T-helper 2 cell treated with Interferon-gamma antibody and Interleukin-4, amounts not matched to agents 100 ng/mL and 5 ng/mL, for 36 hours (primary cell): Measurements from ENCODE around the gene NPIPA7. TPM values are rescaled to one million over a fixed set of nuclear protein-coding genes. Genes with fewer than 3 reads are reported as not detected.
"Not testable (repeated sequence)": the region's sequence is repeated elsewhere in the genome, so short reads cannot be mapped to it uniquely, and the experiment has no call there.

ENCODE experiments used
- intact Hi-C: fragments of 100-400 bp; cut with micrococcal nuclease; formaldehyde crosslinking; loops from one replicate; pipeline ENCODE4 v1.15.1; 2023
- total RNA-seq: library from RNA; stranded (reverse); gene quantifications from 2 replicates; pipeline ENCODE4 v1.2.3, GENCODE V29; 2022

NPIPA7 gene
- total RNA-seq: 5.0 and 5.3 TPM in 2 replicates

DNA sequence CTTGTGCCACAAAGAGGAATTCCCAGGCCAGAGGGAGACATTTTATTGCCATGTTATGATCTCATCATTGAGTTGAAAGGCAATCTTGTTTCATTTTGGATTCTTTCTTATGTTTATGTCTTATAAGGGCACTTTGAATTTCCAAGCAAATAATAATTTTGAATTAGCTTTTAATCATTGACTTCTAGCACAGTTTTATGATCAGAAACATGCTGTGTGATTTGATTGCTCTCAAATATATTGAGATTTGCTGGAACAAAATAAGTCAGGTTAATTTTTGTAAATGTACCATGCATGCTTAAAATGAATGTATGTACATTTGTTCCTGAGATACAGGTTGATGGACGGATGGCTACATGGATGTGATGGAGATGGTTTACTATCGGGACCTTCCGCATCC, at the start of gene NPIPA7:
Gene NPIPA7 (plus strand): TSS at position 301 of the 400 bp plus-strand sequence. CDS start 105 bp downstream, outside the sequence.
- intact Hi-C loops: not testable (repeated sequence)

DNA sequence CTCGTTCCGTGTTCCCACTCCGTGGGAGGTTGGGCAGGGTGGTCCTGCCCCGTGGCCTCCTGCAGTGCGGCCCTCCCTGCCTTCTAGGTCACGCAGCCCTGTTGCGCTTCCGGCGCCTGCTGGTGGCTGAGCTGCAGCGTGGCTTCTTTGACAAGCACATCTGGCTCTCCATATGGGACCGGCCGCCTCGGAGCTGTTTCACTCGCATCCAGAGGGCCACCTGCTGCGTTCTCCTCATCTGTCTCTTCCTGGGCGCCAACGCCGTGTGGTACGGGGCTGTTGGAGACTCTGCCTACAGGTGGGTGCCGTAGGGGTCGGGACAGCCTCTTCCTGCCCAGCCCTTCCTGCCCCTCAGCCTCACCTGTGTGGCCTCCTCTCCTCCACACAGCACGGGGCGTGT, 47.5 kb upstream of the NPIPA7 start:
- intact Hi-C loops: not testable (repeated sequence)

DNA sequence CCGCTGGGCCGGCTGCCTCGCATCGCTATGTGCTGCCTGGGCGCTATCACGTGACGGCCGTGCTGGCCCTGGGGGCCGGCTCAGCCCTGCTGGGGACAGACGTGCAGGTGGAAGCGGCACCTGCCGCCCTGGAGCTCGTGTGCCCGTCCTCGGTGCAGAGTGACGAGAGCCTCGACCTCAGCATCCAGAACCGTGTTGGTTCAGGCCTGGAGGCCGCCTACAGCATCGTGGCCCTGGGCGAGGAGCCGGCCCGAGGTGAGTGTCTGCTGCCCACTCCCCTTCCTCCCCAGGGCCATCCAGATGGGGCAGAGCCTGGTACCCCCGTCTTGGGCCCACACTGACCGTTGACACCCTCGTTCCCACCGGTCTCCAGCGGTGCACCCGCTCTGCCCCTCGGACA, 21.4 kb upstream of the NPIPA7 start:
- intact Hi-C loops: not testable (repeated sequence)

DNA sequence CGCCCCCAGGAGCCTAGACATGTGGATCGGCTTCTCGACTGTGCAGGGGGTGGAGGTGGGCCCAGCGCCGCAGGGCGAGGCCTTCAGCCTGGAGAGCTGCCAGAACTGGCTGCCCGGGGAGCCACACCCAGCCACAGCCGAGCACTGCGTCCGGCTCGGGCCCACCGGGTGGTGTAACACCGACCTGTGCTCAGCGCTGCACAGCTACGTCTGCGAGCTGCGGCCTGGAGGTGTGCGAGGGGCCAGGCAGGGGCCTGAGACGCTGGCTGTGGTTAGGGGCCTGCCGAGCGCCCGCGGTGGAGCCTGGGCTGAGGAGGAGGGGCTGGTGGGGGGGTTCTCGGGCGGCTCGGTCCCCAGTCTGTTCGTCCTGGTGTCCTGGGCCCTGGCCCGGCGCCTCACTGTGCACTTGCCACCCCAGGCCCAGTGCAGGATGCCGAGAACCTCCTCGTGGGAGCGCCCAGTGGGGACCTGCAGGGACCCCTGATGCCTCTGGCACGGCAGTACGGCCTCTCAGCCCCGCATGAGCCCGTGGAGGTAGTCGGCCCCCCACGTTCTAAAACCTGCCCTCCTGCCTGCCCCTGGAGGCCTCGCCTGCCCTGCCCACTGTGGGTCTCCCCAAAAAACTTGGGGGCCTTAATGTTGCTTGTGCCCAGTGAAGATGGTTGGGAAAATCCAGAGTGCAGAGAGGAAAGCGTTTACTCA, 20.2 kb upstream of the NPIPA7 start:
- intact Hi-C loops: not testable (repeated sequence)

DNA sequence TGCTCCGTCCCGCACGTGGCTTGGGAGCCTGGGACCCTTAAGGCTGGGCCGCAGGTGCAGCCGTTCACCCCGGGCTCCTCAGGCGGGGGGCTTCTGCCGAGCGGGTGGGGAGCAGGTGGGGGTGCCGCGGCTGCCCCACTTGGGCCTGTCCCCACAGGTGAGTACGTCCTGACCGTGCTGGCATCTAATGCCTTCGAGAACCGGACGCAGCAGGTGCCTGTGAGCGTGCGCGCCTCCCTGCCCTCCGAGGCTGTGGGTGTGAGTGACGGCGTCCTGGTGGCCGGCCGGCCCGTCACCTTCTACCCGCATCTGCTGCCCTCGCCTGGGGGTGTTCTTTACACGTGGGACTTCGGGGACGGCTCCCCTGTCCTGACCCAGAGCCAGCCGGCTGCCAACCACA, 15.3 kb upstream of the NPIPA7 start:
- intact Hi-C loops: not testable (repeated sequence)

DNA sequence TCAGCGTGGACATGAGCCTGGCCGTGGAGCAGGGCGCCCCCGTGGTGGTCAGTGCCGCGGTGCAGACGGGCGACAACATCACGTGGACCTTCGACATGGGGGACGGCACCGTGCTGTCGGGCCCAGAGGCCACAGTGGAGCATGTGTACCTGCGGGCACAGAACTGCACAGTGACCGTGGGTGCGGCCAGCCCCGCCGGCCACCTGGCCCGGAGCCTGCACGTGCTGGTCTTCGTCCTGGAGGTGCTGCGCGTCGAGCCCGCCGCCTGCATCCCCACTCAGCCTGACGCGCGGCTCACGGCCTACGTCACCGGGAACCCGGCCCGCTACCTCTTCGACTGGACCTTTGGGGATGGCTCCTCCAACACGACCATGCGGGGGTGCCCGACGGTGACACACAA, 14.8 kb upstream of the NPIPA7 start:
- intact Hi-C loops: not testable (repeated sequence)

DNA sequence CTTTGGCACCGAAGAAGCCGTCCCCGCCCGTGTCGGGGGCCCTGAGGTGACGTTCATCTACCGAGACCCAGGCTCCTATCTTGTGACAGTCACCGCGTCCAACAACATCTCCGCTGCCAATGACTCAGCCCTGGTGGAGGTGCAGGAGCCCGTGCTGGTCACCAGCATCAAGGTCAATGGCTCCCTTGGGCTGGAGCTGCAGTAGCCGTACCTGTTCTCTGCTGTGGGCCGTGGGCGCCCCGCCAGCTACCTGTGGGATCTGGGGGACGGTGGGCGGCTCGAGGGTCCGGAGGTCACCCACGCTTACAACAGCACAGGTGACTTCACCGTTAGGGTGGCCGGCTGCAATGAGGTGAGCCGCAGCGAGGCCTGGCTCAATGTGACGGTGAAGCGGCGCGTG, 14.2 kb upstream of the NPIPA7 start:
- intact Hi-C loops: not testable (repeated sequence)

DNA sequence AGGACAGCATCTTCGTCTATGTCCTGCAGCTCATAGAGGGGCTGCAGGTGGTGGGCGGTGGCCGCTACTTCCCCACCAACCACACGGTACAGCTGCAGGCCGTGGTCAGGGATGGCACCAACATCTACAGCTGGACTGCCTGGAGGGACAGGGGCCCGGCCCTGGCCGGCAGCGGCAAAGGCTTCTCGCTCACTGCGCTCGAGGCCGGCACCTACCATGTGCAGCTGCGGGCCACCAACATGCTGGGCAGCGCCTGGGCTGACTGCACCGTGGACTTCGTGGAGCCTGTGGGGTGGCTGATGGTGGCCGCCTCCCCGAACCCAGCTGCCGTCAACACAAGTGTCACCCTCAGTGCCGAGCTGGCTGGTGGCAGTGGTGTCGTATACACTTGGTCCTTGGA, 13.6 kb upstream of the NPIPA7 start:
- intact Hi-C loops: not testable (repeated sequence)

DNA sequence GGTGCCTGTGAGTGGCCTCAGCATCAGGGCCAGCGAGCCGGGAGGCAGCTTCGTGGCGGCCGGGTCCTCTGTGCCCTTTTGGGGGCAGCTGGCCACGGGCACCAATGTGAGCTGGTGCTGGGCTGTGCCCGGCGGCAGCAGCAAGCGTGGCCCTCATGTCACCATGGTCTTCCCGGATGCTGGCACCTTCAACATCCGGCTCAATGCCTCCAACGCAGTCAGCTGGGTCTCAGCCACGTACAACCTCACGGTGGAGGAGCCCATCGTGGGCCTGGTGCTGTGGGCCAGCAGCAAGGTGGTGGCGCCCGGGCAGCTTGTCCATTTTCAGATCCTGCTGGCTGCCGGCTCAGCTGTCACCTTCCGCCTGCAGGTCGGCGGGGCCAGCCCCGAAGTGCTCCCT, 13.1 kb upstream of the NPIPA7 start:
- intact Hi-C loops: not testable (repeated sequence)

DNA sequence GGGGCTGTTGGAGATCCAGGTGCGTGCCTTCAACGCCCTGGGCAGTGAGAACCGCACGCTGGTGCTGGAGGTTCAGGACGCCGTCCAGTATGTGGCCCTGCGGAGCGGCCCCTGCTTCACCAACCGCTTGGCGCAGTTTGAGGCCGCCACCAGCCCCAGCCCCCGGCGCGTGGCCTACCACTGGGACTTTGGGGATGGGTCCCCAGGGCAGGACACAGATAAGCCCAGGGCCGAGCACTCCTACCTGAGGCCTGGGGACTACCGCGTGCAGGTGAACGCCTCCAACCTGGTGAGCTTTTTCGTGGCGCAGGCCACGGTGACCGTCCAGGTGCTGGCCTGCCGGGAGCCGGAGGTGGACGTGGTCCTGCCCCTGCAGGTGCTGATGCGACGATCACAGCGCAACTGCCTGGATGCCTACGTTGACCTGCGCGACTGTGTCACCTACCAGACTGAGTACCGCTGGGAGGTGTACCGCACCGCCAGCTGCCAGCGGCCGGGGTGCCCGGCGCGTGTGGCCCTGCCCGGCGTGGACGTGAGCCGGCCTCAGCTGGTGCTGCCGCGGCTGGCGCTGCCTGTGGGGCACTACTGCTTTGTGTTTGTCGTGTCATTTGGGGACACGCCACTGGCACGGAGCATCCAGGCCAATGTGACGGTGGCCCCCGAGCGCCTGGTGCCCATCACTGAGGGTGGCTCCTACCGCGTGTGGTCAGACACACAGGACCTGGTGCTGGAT, 12.2 kb upstream of the NPIPA7 start:
- intact Hi-C loops: not testable (repeated sequence)

DNA sequence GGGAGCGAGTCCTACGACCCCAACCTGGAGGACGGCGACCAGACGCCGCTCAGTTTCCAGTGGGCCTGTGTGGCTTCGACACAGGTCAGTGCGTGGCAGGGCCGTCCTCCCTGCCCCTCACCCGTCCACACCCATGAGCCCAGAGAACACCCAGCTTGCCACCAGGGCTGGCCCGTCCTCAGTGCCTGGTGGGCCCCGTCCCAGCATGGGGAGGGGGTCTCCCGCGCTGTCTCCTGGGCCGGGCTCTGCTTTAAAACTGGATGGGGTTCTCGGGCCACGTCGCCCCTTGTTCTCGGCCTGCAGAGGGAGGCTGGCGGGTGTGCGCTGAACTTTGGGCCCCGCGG, 11.7 kb upstream of the NPIPA7 start:
- intact Hi-C loops: not testable (repeated sequence)

DNA sequence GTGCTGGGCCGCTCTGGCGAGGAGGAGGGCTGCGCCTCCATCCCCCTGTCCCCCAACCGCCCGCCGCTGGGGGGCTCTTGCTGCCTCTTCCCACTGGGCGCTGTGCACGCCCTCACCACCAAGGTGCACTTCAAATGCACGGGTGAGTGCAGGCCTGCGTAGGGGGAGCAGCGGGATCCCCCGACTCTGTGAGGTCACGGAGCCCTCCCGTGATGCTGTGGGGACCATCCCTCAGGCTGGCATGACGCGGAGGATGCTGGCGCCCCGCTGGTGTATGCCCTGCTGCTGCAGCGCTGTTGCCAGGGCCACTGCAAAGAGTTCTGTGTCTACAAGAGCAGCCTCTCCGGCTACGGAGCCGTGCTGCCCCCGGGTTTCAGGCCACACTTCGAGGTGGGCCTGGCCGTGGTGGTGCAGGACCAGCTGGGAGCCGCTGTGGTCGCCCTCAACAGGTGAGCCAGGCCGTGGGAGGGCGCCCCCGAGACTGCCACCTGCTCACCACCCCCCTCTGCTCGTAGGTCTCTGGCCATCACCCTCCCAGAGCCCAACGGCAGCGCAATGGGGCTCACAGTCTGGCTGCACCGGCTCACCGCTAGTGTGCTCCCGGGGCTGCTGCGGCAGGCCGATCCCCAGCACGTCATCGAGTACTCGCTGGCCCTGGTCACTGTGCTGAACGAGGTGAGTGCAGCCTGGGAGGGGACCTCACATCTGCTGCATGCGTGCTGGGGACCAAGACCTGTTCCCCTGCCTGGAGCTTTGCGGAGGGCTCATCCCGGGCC, 9.7 kb upstream of the NPIPA7 start:
- intact Hi-C loops: not testable (repeated sequence)

DNA sequence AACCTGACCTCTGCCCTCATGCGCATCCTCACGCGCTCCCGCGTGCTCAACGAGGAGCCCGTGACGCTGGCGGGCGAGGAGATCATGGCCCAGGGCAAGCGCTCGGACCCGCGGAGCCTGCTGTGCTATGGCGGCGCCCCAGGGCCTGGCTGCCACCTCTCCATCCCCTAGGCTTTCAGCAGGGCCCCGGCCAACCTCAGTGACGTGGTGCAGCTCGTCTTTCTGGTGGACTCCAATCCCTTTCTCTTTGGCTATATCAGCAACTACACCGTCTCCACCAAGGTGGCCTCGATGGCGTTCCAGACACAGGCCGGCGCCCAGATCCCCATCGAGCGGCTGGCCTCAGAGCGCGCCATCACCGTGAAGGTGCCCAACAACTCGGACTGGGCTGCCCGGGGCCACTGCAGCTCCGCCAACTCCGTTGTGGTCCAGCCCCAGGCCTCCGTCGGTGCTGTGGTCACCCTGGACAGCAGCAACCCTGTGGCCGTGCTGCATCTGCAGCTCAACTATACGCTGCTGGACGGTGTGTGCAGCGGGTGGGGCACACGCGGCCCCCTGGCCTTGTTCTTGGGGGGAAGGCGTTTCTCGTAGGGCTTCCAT, 7.7 kb upstream of the NPIPA7 start:
- intact Hi-C loops: not testable (repeated sequence)

DNA sequence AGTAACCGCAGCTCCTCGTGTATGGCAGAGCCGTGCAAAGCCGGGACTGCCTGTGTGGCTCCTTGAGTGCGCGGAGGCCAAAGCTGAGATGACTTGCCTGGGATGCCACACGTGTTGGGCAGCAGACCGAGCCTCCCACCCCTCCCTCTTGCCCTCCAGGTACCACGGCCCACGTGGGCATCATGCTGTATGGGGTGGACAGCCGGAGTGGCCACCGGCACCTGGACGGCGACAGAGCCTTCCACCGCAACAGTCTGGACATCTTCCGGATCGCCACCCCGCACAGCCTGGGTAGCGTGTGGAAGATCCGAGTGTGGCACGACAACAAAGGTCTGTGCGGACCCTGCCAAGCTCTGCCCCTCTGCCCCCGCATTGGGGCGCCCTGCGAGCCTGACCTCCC, 4.7 kb upstream of the NPIPA7 start:
- intact Hi-C loops: not testable (repeated sequence)

DNA sequence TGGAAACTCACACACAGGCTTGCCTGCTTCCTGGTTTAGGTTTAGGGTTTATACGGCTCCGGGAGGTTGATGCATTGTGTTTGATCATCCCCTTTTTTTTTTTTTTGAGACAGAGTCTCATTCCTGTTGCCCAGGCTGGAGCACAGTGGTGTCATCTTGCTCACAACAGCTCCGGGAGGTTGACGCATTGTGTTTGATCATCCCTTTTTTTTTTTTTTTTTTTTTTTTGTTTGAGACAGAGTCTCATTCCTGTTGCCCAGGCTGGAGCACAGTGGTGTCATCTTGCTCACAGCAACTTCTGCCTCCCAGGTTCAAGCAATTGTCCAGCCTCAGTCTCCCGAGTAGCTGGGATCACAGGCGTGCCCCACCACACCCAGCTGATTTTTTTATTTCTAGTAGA, 20.7 kb downstream of the NPIPA7 start:
- intact Hi-C loops: not testable (repeated sequence)

DNA sequence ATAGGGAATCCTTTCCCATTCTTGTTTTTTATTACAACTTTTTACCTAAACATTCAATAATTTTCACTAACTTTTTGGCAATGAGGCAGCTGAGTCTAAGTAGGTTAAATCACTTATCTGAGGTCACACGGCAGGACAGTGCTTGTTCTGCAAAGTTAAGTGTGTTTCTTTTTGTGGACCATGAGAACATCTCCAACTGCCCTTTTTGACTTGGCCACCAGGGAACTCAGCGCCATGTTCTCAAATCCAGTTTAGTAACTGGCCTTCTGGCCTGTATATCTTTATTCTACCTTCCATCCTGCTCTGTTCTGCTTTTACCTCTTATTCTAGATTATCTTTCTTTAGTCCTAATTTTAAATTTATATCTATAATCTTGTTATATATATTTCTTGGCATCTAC, 23.4 kb downstream of the NPIPA7 start:
- intact Hi-C loops: not testable (repeated sequence)

DNA sequence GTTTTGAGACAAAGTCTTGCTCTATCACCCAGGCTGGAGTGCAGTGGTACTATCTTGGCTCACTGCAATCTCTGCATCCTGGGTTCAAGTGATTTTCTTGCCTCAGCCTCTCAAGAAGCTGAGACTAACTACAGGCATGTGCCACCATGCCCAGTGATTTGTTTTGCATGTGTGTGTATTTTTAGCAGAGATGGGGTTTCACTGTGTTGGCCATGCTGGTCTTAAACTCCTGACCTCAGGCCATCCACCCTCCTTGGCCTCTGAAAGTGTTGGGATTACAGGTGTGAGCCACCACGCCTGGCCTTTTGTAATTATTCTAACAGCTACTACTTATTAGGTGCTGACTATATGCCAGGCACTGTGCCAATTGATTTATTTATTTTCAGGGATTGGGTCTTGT, 25.3 kb downstream of the NPIPA7 start:
- intact Hi-C loops: not testable (repeated sequence)

DNA sequence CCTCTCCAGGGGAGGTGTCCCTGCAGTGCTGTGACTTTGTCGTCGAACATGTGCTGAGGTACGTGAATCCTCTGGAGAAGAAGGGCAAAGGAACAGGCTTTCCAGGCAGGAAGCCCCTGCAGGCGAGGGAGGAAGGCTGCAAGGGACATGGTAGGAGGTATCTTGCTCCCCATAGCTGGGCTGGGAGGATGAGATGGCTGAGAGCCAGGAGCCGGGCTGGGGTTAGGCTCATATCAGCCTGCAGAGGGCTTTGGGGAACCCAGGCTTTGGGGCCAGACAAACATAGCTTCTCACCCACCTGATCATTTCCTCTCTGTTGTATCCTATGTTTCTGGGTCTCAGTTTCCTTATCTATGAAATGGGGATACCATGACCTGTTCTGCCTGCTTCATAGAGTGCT, 26.5 kb downstream of the NPIPA7 start:
- intact Hi-C loops: not testable (repeated sequence)

DNA sequence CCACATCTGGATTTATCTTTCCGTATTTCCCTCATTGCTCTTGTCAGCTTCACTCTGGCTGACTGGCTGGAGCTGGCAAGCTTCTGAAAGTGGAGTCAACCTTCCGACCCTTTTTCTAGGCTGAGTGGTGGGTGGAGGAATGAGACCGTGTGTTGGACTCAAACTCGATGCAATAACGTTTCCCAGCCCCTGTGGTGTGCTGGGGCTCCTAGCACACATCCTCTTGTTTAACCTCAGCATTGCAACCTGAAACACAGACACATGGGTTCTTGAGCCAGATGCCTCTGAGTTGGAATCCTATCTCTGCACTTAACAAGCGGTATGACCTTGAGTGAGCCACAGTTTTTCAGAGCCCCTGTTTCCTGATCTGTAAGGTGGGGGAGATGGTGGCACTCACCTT, 29.5 kb downstream of the NPIPA7 start:
- intact Hi-C loops: not testable (repeated sequence)

DNA sequence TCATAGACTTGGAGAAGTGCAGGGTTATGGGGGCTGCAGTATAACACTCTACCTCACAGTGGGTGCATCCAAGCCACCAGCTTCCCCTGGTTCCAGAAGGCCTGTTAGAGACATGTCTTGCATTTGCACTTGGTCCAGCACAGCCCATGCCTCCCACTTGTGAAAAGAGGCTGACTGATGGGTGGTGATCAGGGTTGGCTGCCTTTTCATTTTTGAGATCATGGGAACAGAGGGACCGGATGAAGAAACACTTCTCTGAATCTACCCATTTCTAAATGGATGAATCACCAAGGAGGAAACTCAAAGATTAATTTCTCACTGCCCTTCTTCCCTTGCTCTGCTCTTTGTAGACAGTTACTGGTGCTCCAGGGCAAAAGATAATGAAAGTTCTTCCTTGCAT, 34.8 kb downstream of the NPIPA7 start:
- intact Hi-C loops: not testable (repeated sequence)

DNA sequence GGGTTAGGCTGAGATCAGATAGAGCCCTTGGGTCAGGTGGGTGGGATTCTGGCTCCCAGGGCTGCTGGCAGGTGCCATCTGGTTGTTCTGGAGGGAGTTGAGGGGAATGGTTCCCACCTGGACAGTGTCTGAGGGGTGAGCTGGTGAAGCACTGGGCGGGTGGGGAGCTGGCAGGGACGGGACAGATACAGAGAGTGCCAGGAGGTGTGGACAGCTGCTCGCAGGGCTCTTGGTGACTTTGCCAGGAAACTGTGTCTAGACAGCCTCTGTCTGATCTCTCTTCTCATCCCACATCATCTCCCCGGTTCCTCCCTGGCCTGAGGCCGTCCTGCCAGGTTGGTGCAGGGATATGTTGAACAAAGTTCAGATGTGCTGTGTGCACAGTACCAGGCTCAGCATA, 38.1 kb downstream of the NPIPA7 start:
- intact Hi-C loops: not testable (repeated sequence)
